Activated CD8-positive, alpha-beta T cell treated with anti-CD3 and anti-CD28 coated beads, Interleukin-2, amount 10 ng/mL, durations not matched to agents 7 days and 5 days (primary cell): ENCODE data around the gene ZKSCAN2. TPM values are rescaled to one million over a fixed set of nuclear protein-coding genes. Genes with fewer than 3 reads are reported as not detected.

Experiments
- ATAC-seq: fragments of 150-1000 bp; cut with Tn5 transposase; one replicate; pipeline ENCODE4 v1.10.0; 2021; ENCODE audit warnings: moderate library complexity
- CTCF ChIA-PET: fragments of 350-600 bp; sonication (Branson Sonifier 250); formaldehyde crosslinking; loops from one replicate; lab custom pipeline; 2021; ENCODE audit warnings: antibody characterized with exemption; lab: Charles Lee
- POLR2A ChIA-PET: fragments of 350-600 bp; sonication (Branson Sonifier 250); formaldehyde crosslinking; loops from one replicate; lab custom pipeline; 2021; ENCODE audit warnings: antibody characterized with exemption; lab: Charles Lee
- DNase-seq: peaks from one replicate; pipeline ENCODE4 v3.0.0-alpha.2; 2020
- H3K27ac Mint-ChIP-seq: one replicate; pipeline ENCODE4 v1.8.0; 2021; ENCODE audit warnings: mild to moderate bottlenecking, mixed read lengths
- H3K27me3 Mint-ChIP-seq: one replicate; pipeline ENCODE4 v1.8.0; 2021; ENCODE audit warnings: low read depth, mixed read lengths
- H3K36me3 Mint-ChIP-seq: one replicate; pipeline ENCODE4 v1.8.0; 2021; ENCODE audit warnings: low read depth, mixed read lengths
- H3K4me1 Mint-ChIP-seq: one replicate; pipeline ENCODE4 v1.8.0; 2021; ENCODE audit warnings: low read depth, mixed read lengths
- H3K4me3 Mint-ChIP-seq: one replicate; pipeline ENCODE4 v1.8.0; 2021; ENCODE audit warnings: mild to moderate bottlenecking, mixed read lengths
- H3K9me3 Mint-ChIP-seq: one replicate; pipeline ENCODE4 v1.8.0; 2022; ENCODE audit warnings: mixed read lengths; ENCODE audit not compliant: insufficient read depth
- total RNA-seq, 2 experiments: library from RNA; stranded (reverse); gene quantifications; one replicate each; pipeline ENCODE4 v1.2.3, GENCODE V29; 2021

Gene ZKSCAN2
- total RNA-seq, 2 experiments from 2014 or later, result 3.7 to 4.6 TPM

GRCh38 chr16:25222959-25223358 lies 34.7 kb downstream of the ZKSCAN2 start:
- Mint-ChIP-seq H3K4me3 (no peak overlapping the region), H3K27ac (no peak overlapping the region), H3K36me3 (no peaks in the 10 kb centered on the region), H3K4me1 (no peaks in the 10 kb centered on the region), H3K9me3 (no peaks in the 10 kb centered on the region), H3K27me3 (no peaks in the 10 kb centered on the region)
- no peak for DNase-seq
- ChIA-PET CTCF (interaction anchor here (0.8 to 3.9 kb wide), 4 partner anchors 11 to 166 kb away, joined by 3 to 25 read pairs (median 6); no protein-coding TSS in a partner anchor), POLR2A (interaction anchor here (0.5 to 0.8 kb wide), 2 partner anchors 174 to 1354 kb away, joined by 3 to 4 read pairs; no protein-coding TSS in a partner anchor)
- no peak for ATAC-seq

- Mint-ChIP-seq H3K27ac (no peak overlapping the region), H3K4me1 (no peaks in the 10 kb centered on the region), H3K27me3 (peaks cover 2% of the 10 kb centered on the region), H3K36me3 (no peaks in the 10 kb centered on the region), H3K4me3 (no peak overlapping the region), H3K9me3 (no peaks in the 10 kb centered on the region)
- ATAC-seq, result no peak
- POLR2A ChIA-PET, result no interaction called here
- DNase-seq, result no peak
- CTCF ChIA-PET, result interaction anchor here (1.5 kb wide), 1 partner anchor 13 kb away, joined by 6 read pairs; no protein-coding TSS in a partner anchor
These were observed 38.4 kb downstream of the ZKSCAN2 start for GRCh38 chr16:25219070-25219737.

- H3K9me3 Mint-ChIP-seq, result no peaks in the 10 kb centered on the region
- H3K27me3 Mint-ChIP-seq, result peaks cover 2% of the 10 kb centered on the region
- ChIA-PET CTCF (interaction anchor here (1.5 kb wide), 1 partner anchor 14 kb away, joined by 6 read pairs; no protein-coding TSS in a partner anchor), POLR2A (no interaction called here)
- no peaks in the 10 kb centered on the region for H3K4me1 Mint-ChIP-seq
- H3K27ac Mint-ChIP-seq, result no peak overlapping the region
- ATAC-seq (no peak), DNase-seq (no peak)
- H3K36me3 Mint-ChIP-seq, result no peaks in the 10 kb centered on the region
- no peak overlapping the region for H3K4me3 Mint-ChIP-seq
These were observed 39.7 kb downstream of the ZKSCAN2 start for GRCh38 chr16:25217921-25218320.

- CTCF ChIA-PET, result interaction anchor here (2.6 kb wide), 1 partner anchor 8 kb away, joined by 11 read pairs; no protein-coding TSS in a partner anchor
These were observed 40.5 kb downstream of the ZKSCAN2 start for GRCh38 chr16:25217112-25217511.

GRCh38 chr16:25213709-25214397 lies 43.8 kb downstream of the ZKSCAN2 start:
- no peaks in the 10 kb centered on the region for H3K9me3 Mint-ChIP-seq
- peaks cover 2% of the 10 kb centered on the region for H3K4me1 Mint-ChIP-seq
- no peaks in the 10 kb centered on the region for H3K36me3 Mint-ChIP-seq
- ATAC-seq, result no peak
- POLR2A ChIA-PET, result no interaction called here
- no peak for DNase-seq
- CTCF ChIA-PET, result no interaction called here
- peaks cover 2% of the 10 kb centered on the region for H3K27me3 Mint-ChIP-seq
- H3K4me3 Mint-ChIP-seq, result no peak overlapping the region
- H3K27ac Mint-ChIP-seq, result no peak overlapping the region

More at GRCh38 chr16:25217112-25217511, 40.5 kb downstream of the ZKSCAN2 start:
- H3K4me1 Mint-ChIP-seq, result no peaks in the 10 kb centered on the region
- POLR2A ChIA-PET, result no interaction called here
- no peaks in the 10 kb centered on the region for H3K9me3 Mint-ChIP-seq
- H3K4me3 Mint-ChIP-seq, result no peak overlapping the region
- ATAC-seq (no peak), DNase-seq (no peak)
- no peak overlapping the region for H3K27ac Mint-ChIP-seq
- peaks cover 2% of the 10 kb centered on the region for H3K27me3 Mint-ChIP-seq
- no peaks in the 10 kb centered on the region for H3K36me3 Mint-ChIP-seq

- H3K4me1 Mint-ChIP-seq, result peaks cover 2% of the 10 kb centered on the region
- no peak for ATAC-seq
- DNase-seq, result no peak
- ChIA-PET CTCF (no interaction called here), POLR2A (no interaction called here)
- H3K9me3 Mint-ChIP-seq, result no peaks in the 10 kb centered on the region
- H3K36me3 Mint-ChIP-seq, result no peaks in the 10 kb centered on the region
- H3K27me3 Mint-ChIP-seq, result peaks cover 2% of the 10 kb centered on the region
- no peak overlapping the region for H3K27ac Mint-ChIP-seq
- H3K4me3 Mint-ChIP-seq, result no peak overlapping the region
These were observed 45.0 kb downstream of the ZKSCAN2 start for GRCh38 chr16:25212636-25213035.

GRCh38 chr16:25210758-25211157 lies 46.9 kb downstream of the ZKSCAN2 start:
- ChIA-PET POLR2A (no interaction called here), CTCF (interaction anchor here (1.4 kb wide), 1 partner anchor 15 kb away, joined by 8 read pairs; no protein-coding TSS in a partner anchor)
- H3K36me3 Mint-ChIP-seq, result no peaks in the 10 kb centered on the region
- ATAC-seq, result no peak
- no peak for DNase-seq
- no peak overlapping the region for H3K27ac Mint-ChIP-seq
- no peaks in the 10 kb centered on the region for H3K9me3 Mint-ChIP-seq
- no peak overlapping the region for H3K4me3 Mint-ChIP-seq
- H3K27me3 Mint-ChIP-seq, result peaks cover 2% of the 10 kb centered on the region
- peaks cover 2% of the 10 kb centered on the region for H3K4me1 Mint-ChIP-seq

- ATAC-seq (no peak), DNase-seq (no peak)
- ChIA-PET CTCF (no interaction called here), POLR2A (no interaction called here)
- Mint-ChIP-seq H3K4me1 (no peaks in the 10 kb centered on the region), H3K4me3 (no peak overlapping the region), H3K27ac (no peak overlapping the region), H3K36me3 (no peaks in the 10 kb centered on the region), H3K9me3 (no peaks in the 10 kb centered on the region), H3K27me3 (no peaks in the 10 kb centered on the region)
These were observed 58.2 kb downstream of the ZKSCAN2 start for GRCh38 chr16:25199457-25199856.

GRCh38 chr16:25198021-25198420 lies 59.6 kb downstream of the ZKSCAN2 start:
- H3K27ac Mint-ChIP-seq, result no peak overlapping the region
- ATAC-seq, result no peak
- no peak for DNase-seq
- H3K4me3 Mint-ChIP-seq, result no peak overlapping the region
- no peaks in the 10 kb centered on the region for H3K9me3 Mint-ChIP-seq
- no peaks in the 10 kb centered on the region for H3K36me3 Mint-ChIP-seq
- ChIA-PET CTCF (no interaction called here), POLR2A (no interaction called here)
- H3K4me1 Mint-ChIP-seq, result no peaks in the 10 kb centered on the region
- no peaks in the 10 kb centered on the region for H3K27me3 Mint-ChIP-seq

- ChIA-PET POLR2A (no interaction called here), CTCF (no interaction called here)
- Mint-ChIP-seq H3K4me1 (no peaks in the 10 kb centered on the region), H3K36me3 (no peaks in the 10 kb centered on the region), H3K9me3 (no peaks in the 10 kb centered on the region), H3K27me3 (no peaks in the 10 kb centered on the region), H3K4me3 (no peak overlapping the region), H3K27ac (no peak overlapping the region)
- ATAC-seq (no peak), DNase-seq (no peak)
These were observed 63.3 kb downstream of the ZKSCAN2 start for GRCh38 chr16:25194273-25194878.

GRCh38 chr16:25192096-25192495 lies 65.5 kb downstream of the ZKSCAN2 start:
- no peaks in the 10 kb centered on the region for H3K36me3 Mint-ChIP-seq
- ChIA-PET POLR2A (no interaction called here), CTCF (interaction anchor here (1.9 kb wide), 1 partner anchor 34 kb away, joined by 6 read pairs; no protein-coding TSS in a partner anchor)
- no peak for ATAC-seq
- no peak overlapping the region for H3K27ac Mint-ChIP-seq
- H3K4me1 Mint-ChIP-seq, result no peaks in the 10 kb centered on the region
- no peaks in the 10 kb centered on the region for H3K9me3 Mint-ChIP-seq
- DNase-seq, result no peak
- no peaks in the 10 kb centered on the region for H3K27me3 Mint-ChIP-seq
- no peak overlapping the region for H3K4me3 Mint-ChIP-seq

- no peaks in the 10 kb centered on the region for H3K4me1 Mint-ChIP-seq
- ATAC-seq (no peak), DNase-seq (no peak)
- ChIA-PET POLR2A (no interaction called here), CTCF (interaction anchor here (0.9 kb wide), 1 partner anchor 36 kb away, joined by 4 read pairs; no protein-coding TSS in a partner anchor)
- no peak overlapping the region for H3K27ac Mint-ChIP-seq
- no peaks in the 10 kb centered on the region for H3K27me3 Mint-ChIP-seq
- no peaks in the 10 kb centered on the region for H3K9me3 Mint-ChIP-seq
- H3K4me3 Mint-ChIP-seq, result no peak overlapping the region
- H3K36me3 Mint-ChIP-seq, result no peaks in the 10 kb centered on the region
These were observed 68.3 kb downstream of the ZKSCAN2 start for GRCh38 chr16:25189305-25189704.
